Measurements from ENCODE around the gene SLC35D2. TPM values are rescaled to one million over a fixed set of nuclear protein-coding genes. Genes with fewer than 3 reads are reported as not detected.
"Not testable (repeated sequence)": the region's sequence is repeated elsewhere in the genome, so short reads cannot be mapped to it uniquely, and the experiment has no call there.

Gene SLC35D2
- total RNA-seq, 4 donors from 2014 or later: 10.7 to 21.3 (median 13.3) TPM

GRCh38 chr9:96320749-96321280, 62.7 kb downstream of the SLC35D2 start:
- WGBS, 2 donors: 72 to 77% methylated on average over 8 of the region's 8 CpGs
- DNase-seq (ENCODE audit: low spot score in 2 of 2): no peak
- intact Hi-C loops (cut with DNase I; ENCODE audit: low total_unique reads): loop anchor here (10.0 kb wide), 1 partner anchor 344 kb away; no protein-coding TSS in a partner anchor
- TF ChIP-seq POLR2A (IDR thresholded peaks at IDR 0.05): no peak
- no peak for TF ChIP-seq CTCF (IDR thresholded peaks at IDR 0.05)
- no peak overlapping the region for H3K4me3 ChIP-seq (ENCODE audit: low read depth, poor library complexity, severe bottlenecking)

GRCh38 chr9:96318921-96319565, 64.5 kb downstream of the SLC35D2 start:
- TF ChIP-seq POLR2A (IDR thresholded peaks at IDR 0.05) (no peak), CTCF (IDR thresholded peaks at IDR 0.05) (no peak)
- H3K4me3 ChIP-seq (ENCODE audit: low read depth, poor library complexity, severe bottlenecking): no peak overlapping the region
- no peak for DNase-seq (ENCODE audit: low spot score in 2 of 2)
- 73 to 74% methylated on average over 6 of the region's 6 CpGs for WGBS, 2 donors
- intact Hi-C loops (cut with DNase I; ENCODE audit: low total_unique reads): loop anchor here (10.0 kb wide), 1 partner anchor 84 kb away; no protein-coding TSS in a partner anchor

GRCh38 chr9:96317335-96317980, 66.1 kb downstream of the SLC35D2 start:
- 44 to 52% methylated on average over 9 of the region's 9 CpGs for WGBS, 2 donors
- no peak overlapping the region for H3K4me3 ChIP-seq (ENCODE audit: low read depth, poor library complexity, severe bottlenecking)
- DNase-seq (ENCODE audit: low spot score in 2 of 2): peak in 1 of 2 donors; percentile 86
- intact Hi-C loops (cut with DNase I; ENCODE audit: low total_unique reads): loop anchor here (10.0 kb wide), 1 partner anchor 83 kb away; no protein-coding TSS in a partner anchor
- no peak for TF ChIP-seq POLR2A (IDR thresholded peaks at IDR 0.05)
- TF ChIP-seq CTCF (IDR thresholded peaks at IDR 0.05): peak in 1 of 3 donors; percentile 40

- peak in 1 of 2 donors; percentile 50 for DNase-seq (ENCODE audit: low spot score in 2 of 2)
- no peak overlapping the region for H3K4me3 ChIP-seq (ENCODE audit: low read depth, poor library complexity, severe bottlenecking)
- 92 to 94% methylated on average over 7 of the region's 7 CpGs for WGBS, 2 donors
- no peak for TF ChIP-seq POLR2A (IDR thresholded peaks at IDR 0.05)
- no peak for TF ChIP-seq CTCF (IDR thresholded peaks at IDR 0.05)
- intact Hi-C loops (cut with DNase I; ENCODE audit: low total_unique reads): loop anchor here (10.0 kb wide), 1 partner anchor 75 kb away; no protein-coding TSS in a partner anchor
Measured at GRCh38 chr9:96309850-96310249, 73.7 kb downstream of the SLC35D2 start.

GRCh38 chr9:96306958-96307357, 76.6 kb downstream of the SLC35D2 start:
- WGBS, 2 donors: 99 to 100% methylated on average over 6 of the region's 6 CpGs
- intact Hi-C loops (cut with DNase I; ENCODE audit: low total_unique reads); DNase-seq (ENCODE audit: low spot score in 2 of 2); H3K4me3 ChIP-seq (ENCODE audit: low read depth, poor library complexity, severe bottlenecking): not testable (repeated sequence)

- no peak for DNase-seq (ENCODE audit: low spot score in 2 of 2)
- 48 to 51% methylated on average over 4 of the region's 4 CpGs for WGBS, 2 donors
- TF ChIP-seq CTCF (IDR thresholded peaks at IDR 0.05) (no peak), POLR2A (IDR thresholded peaks at IDR 0.05) (no peak)
- no peak overlapping the region for H3K4me3 ChIP-seq (ENCODE audit: low read depth, poor library complexity, severe bottlenecking)
- intact Hi-C loops (cut with DNase I; ENCODE audit: low total_unique reads): no loop called here
Measured at GRCh38 chr9:96305171-96305570, 78.3 kb downstream of the SLC35D2 start.
